Astrocyte (in vitro differentiated cells and primary cell): ENCODE measurements around the gene ADGRD1. TPM values are rescaled to one million over a fixed set of nuclear protein-coding genes. Genes with fewer than 3 reads are reported as not detected.

Experiments used
- DNase-seq: peaks from one replicate; pipeline ENCODE4 v3.0.0-alpha.2; 2010; ENCODE audit warnings: low read depth
- FAIRE-seq: peaks from 2 replicates; lab custom pipeline; 2011; peaks lifted over from hg19 to GRCh38; lab: Jason Lieb, UNC
- H2AFZ ChIP-seq: 2 replicates; pipeline ENCODE4 v1.6.0; 2012; ENCODE audit warnings: low read depth, low read length, inconsistent platforms
- H3K27ac ChIP-seq: 2 replicates; pipeline ENCODE4 v1.5.1; 2011; ENCODE audit warnings: low read depth, low read length, inconsistent platforms
- H3K27me3 ChIP-seq: 2 replicates; pipeline ENCODE4 v1.6.0; 2011; ENCODE audit warnings: low read length, inconsistent platforms; ENCODE audit not compliant: insufficient read depth
- H3K36me3 ChIP-seq: 2 replicates; pipeline ENCODE4 v1.5.1; 2011; ENCODE audit warnings: low read length, inconsistent platforms; ENCODE audit not compliant: insufficient read depth
- H3K4me1 ChIP-seq: 2 replicates; pipeline ENCODE4 v1.5.1; 2011; ENCODE audit warnings: low read length, inconsistent platforms; ENCODE audit not compliant: insufficient read depth
- H3K4me2 ChIP-seq: 2 replicates; pipeline ENCODE4 v1.6.0; 2012; ENCODE audit warnings: low read length, inconsistent platforms
- H3K4me3 ChIP-seq: 2 replicates; pipeline ENCODE4 v1.5.1; 2011; ENCODE audit warnings: low read depth, mild to moderate bottlenecking, low read length, inconsistent platforms; ENCODE audit not compliant: insufficient read depth
- H3K79me2 ChIP-seq: 2 replicates; pipeline ENCODE4 v1.6.0; 2012; ENCODE audit warnings: mild to moderate bottlenecking, low read length, inconsistent platforms; ENCODE audit not compliant: insufficient read depth
- H3K9ac ChIP-seq: 2 replicates; pipeline ENCODE4 v1.6.0; 2012; ENCODE audit warnings: mild to moderate bottlenecking, low read length, inconsistent platforms
- H3K9me3 ChIP-seq: 2 replicates; pipeline ENCODE4 v1.5.1; 2012; ENCODE audit warnings: low read depth, mild to moderate bottlenecking, low read length, inconsistent platforms; ENCODE audit not compliant: insufficient read depth
- H4K20me1 ChIP-seq: 2 replicates; pipeline ENCODE4 v1.6.0; 2012; ENCODE audit warnings: low read length, inconsistent platforms; ENCODE audit not compliant: insufficient read depth
- H3K27ac Mint-ChIP-seq: one replicate; pipeline ENCODE4 v1.8.0; 2021; ENCODE audit warnings: mild to moderate bottlenecking, mixed read lengths; ENCODE audit not compliant: unreplicated experiment
- H3K27me3 Mint-ChIP-seq: one replicate; pipeline ENCODE4 v1.8.0; 2021; ENCODE audit warnings: low read depth, mixed read lengths; ENCODE audit not compliant: unreplicated experiment
- H3K36me3 Mint-ChIP-seq: one replicate; pipeline ENCODE4 v1.8.0; 2021; ENCODE audit warnings: low read depth, mixed read lengths; ENCODE audit not compliant: unreplicated experiment
- H3K4me1 Mint-ChIP-seq: one replicate; pipeline ENCODE4 v1.8.0; 2021; ENCODE audit warnings: low read depth, mixed read lengths; ENCODE audit not compliant: unreplicated experiment
- H3K4me3 Mint-ChIP-seq: one replicate; pipeline ENCODE4 v1.8.0; 2021; ENCODE audit warnings: mild to moderate bottlenecking, moderate library complexity, mixed read lengths; ENCODE audit not compliant: unreplicated experiment
- H3K9me3 Mint-ChIP-seq: one replicate; pipeline ENCODE4 v1.8.0; 2021; ENCODE audit warnings: mild to moderate bottlenecking, mixed read lengths; ENCODE audit not compliant: unreplicated experiment
- CTCF ChIP-seq: IDR thresholded peaks from 2 replicates; pipeline ENCODE4 v1.5.1; 2011; ENCODE audit warnings: low read depth, mild to moderate bottlenecking, inconsistent platforms, low read length, moderate library complexity; ENCODE audit not compliant: insufficient read depth
- EZH2 ChIP-seq: IDR thresholded peaks from 2 replicates; pipeline ENCODE4 v1.6.1; 2012; ENCODE audit warnings: mild to moderate bottlenecking, low read length, inconsistent platforms; ENCODE audit not compliant: insufficient read depth
- total RNA-seq: library from RNA; stranded (reverse); gene quantifications from 2 replicates; pipeline ENCODE4 v1.2.1, GENCODE V29; 2021

ADGRD1 gene
- total RNA-seq, 1 donor from 2014 or later = 3.0 TPM

- H3K4me1 ChIP-seq = no peaks in the 10 kb centered on the region
- H3K9ac ChIP-seq = no peak overlapping the region
- H3K4me3 ChIP-seq = no peak overlapping the region
- Mint-ChIP-seq H3K27me3 (peaks cover 58% of the 10 kb centered on the region), H3K9me3 (peaks cover 4% of the 10 kb centered on the region), H3K36me3 (peaks cover 7% of the 10 kb centered on the region), H3K27ac (no peak overlapping the region), H3K4me3 (no peak overlapping the region), H3K4me1 (no peaks in the 10 kb centered on the region)
- H3K79me2 ChIP-seq = no peaks in the 10 kb centered on the region
- no peak overlapping the region for H3K27ac ChIP-seq
- no peak overlapping the region for H3K4me2 ChIP-seq
- H2AFZ ChIP-seq = no peak overlapping the region
- no peaks in the 10 kb centered on the region for H3K9me3 ChIP-seq
- no peaks in the 10 kb centered on the region for H4K20me1 ChIP-seq
- no peaks in the 10 kb centered on the region for H3K27me3 ChIP-seq
- DNase-seq = no peak
- no peak for TF ChIP-seq EZH2
- FAIRE-seq = no peak
- no peaks in the 10 kb centered on the region for H3K36me3 ChIP-seq
These were observed 59.4 kb downstream of the ADGRD1 start for GRCh38 chr12:131013118-131013517.

- peaks cover 55% of the 10 kb centered on the region for H3K27me3 Mint-ChIP-seq
- Histone ChIP-seq H3K4me2 (no peak overlapping the region), H3K79me2 (no peaks in the 10 kb centered on the region), H3K36me3 (no peaks in the 10 kb centered on the region), H3K27ac (no peak overlapping the region), H3K9ac (no peak overlapping the region), H3K27me3 (no peaks in the 10 kb centered on the region), H3K4me3 (no peak overlapping the region), H2AFZ (no peak overlapping the region), H3K9me3 (no peaks in the 10 kb centered on the region), H4K20me1 (no peaks in the 10 kb centered on the region), H3K4me1 (no peaks in the 10 kb centered on the region)
- no peak overlapping the region for H3K4me3 Mint-ChIP-seq
- H3K9me3 Mint-ChIP-seq = peaks cover 4% of the 10 kb centered on the region
- no peak for FAIRE-seq
- H3K4me1 Mint-ChIP-seq = no peaks in the 10 kb centered on the region
- TF ChIP-seq CTCF (no peak), EZH2 (no peak)
- peaks cover 7% of the 10 kb centered on the region for H3K36me3 Mint-ChIP-seq
- no peak for DNase-seq
- H3K27ac Mint-ChIP-seq = no peak overlapping the region
These were observed 60.6 kb downstream of the ADGRD1 start for GRCh38 chr12:131014343-131014742.

GRCh38 chr12:131015581-131016337 lies 62.1 kb downstream of the ADGRD1 start:
- H3K4me3 Mint-ChIP-seq = no peak overlapping the region
- no peaks in the 10 kb centered on the region for H3K4me1 Mint-ChIP-seq
- no peaks in the 10 kb centered on the region for H3K27me3 ChIP-seq
- no peak overlapping the region for H3K27ac ChIP-seq
- H3K9me3 Mint-ChIP-seq = peaks cover 4% of the 10 kb centered on the region
- no peaks in the 10 kb centered on the region for H3K79me2 ChIP-seq
- H3K4me2 ChIP-seq = no peak overlapping the region
- H3K36me3 Mint-ChIP-seq = peaks cover 7% of the 10 kb centered on the region
- DNase-seq (no peak), FAIRE-seq (no peak)
- H3K9ac ChIP-seq = no peak overlapping the region
- no peak overlapping the region for H3K27ac Mint-ChIP-seq
- peaks cover 49% of the 10 kb centered on the region for H3K27me3 Mint-ChIP-seq
- H3K36me3 ChIP-seq = no peaks in the 10 kb centered on the region
- no peaks in the 10 kb centered on the region for H3K4me1 ChIP-seq
- TF ChIP-seq EZH2 (no peak), CTCF (no peak)
- no peaks in the 10 kb centered on the region for H3K9me3 ChIP-seq
- no peaks in the 10 kb centered on the region for H4K20me1 ChIP-seq
- H2AFZ ChIP-seq = no peak overlapping the region
- no peak overlapping the region for H3K4me3 ChIP-seq
